NCI-H748 (cell line): Measurements from ENCODE around the gene APOC3.
"Not testable (repeated sequence)": the region's sequence is repeated elsewhere in the genome, so short reads cannot be mapped to it uniquely, and the experiment has no call there.

Experiments
- DNase-seq: peaks from one replicate; lab custom pipeline; 2025; ENCODE audit not compliant: unreplicated experiment; lab: John Stamatoyannopoulos, UW

The APOC3 gene

DNA sequence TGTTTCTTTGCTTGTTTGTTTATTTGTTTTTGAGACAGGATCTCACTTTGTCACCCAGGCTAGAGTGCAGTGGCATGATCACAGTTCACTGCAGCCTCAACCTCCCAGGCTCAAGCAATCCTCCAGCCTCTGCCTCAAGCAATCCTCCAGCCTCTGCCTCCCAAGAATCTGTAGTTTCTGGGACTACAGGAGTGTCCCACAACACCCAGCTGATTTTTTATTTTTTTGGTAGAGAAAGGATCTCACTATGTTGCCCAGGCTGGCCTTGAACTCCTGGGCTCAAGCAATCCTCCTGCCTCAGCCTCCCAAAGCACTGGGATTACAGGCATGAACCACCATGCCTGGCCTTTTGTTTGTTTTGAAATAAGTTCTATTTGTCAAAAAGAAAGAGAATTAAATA lies 28.0 kb upstream of the APOC3 start:
- DNase-seq, result not testable (repeated sequence)

DNA sequence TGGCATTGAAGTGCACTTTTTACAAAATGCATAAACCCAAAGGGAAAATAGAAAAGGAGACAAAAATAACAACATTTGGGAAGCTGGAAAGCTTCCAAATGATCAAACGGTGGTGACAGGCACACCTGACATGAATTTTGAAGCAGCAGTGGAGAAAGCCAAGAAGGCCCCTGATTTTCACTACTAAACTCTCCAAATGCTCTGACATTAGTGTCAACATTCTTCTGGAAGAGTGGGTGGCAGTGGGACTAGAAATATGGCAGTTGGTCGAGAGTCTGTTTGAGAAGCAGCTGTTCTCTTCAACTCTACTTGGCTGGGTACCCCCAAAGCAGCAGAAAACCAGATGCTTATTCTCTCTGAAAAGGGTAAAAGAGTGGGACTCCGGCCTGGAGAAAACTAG lies 25.7 kb upstream of the APOC3 start:
- DNase-seq, result no peak

- no peak for DNase-seq
These were observed 22.0 kb upstream of the APOC3 start for GRCh38 chr11:116807601-116808261.

DNA sequence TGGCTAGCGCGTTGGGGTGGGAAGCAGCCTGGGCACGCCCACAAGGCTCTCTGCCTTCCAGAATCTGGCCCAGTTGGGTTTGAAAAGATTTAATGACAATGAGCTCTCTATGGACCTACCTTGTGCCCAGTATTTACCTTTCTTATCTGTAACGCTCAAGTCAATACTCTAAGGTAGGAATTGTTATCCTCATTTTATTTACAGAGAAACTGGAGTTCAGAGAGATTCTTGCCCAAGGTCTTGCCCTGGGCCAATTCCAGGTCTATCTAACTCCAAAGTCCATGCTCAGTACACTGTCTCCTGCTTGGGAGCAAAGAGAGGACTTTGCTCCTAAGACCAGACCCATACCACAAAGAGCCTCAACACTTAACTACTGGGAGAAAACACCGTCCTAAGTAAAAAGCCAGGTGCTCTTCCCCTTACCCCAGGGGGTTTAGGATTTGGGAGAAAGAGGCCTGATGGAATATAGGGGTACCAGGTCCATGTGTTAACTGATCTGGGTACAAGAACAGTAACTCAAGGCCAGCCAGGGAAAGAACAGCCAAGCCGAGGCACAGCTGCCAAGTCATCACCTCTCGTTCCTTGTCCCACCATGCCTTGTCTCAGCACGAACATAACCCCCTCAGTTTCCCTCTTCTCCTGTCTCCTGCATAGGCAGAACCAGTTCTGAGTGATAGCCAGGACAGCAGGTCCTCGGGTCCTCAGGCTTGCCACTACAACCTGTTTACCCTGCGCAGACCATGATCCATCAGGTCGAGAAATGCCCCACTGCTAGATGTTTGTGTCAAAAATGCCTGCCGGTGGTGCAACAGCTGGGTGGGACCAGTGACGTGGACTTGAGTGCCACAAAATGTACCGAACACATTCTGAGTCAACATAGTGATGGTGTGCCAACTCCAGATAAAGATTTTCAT lies 21.2 kb upstream of the APOC3 start:
- no peak for DNase-seq

DNA sequence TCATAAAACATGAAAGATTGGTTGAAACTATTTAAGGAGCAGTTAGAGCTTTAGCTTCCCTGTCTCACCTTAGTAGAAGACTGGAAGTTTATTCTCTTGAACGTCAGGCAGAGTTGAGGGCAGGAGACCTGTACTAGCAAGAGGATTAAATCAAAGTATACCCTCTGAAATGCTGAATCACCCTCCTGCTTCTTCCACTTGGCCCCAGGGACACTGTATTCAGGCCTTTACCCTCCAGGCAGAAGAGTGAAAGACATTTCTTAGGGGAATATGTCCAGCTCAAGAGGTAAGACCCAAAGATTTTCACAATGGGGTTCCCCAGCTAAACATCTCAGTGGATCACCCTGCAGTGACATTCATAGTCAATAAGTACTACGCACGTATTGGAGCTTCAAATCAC lies 18.5 kb upstream of the APOC3 start:
- no peak for DNase-seq

- no peak for DNase-seq
These were observed 17.6 kb upstream of the APOC3 start for GRCh38 chr11:116812109-116812508.

GRCh38 chr11:116813170-116813569 lies 16.5 kb upstream of the APOC3 start:
- no peak for DNase-seq

DNA sequence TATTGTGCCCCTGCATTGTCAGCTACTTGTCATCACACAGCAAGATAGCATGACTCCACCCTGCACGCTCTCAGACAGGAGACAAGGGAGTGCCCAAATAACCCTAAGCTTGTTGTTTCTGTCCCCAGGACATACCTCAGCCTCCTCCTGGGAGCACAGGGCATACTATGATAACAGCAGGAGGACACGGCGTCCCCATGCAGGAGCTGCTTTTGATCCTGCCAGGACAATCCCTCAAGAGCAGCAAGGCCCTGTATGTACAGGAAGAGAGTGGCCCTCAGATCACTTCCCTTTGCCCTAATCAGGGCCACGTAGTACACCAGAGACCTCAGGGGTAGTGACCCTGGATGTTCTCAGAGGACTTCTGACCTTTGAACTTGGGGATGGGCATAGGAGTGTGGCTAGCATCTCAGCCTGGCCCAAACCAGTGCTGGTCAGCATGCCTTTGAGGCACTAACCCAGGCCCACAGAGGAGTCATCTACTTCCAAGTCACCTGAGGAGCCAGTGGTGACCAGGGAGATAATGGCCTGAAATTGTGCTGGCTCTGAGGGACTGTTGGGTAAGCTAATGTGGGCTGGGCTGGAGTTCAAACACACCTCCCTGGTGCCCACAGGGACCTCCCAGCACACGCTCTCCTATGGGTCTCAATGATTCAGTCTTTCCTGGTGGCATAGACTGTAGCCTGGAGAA lies 15.8 kb upstream of the APOC3 start:
- no peak for DNase-seq

DNA sequence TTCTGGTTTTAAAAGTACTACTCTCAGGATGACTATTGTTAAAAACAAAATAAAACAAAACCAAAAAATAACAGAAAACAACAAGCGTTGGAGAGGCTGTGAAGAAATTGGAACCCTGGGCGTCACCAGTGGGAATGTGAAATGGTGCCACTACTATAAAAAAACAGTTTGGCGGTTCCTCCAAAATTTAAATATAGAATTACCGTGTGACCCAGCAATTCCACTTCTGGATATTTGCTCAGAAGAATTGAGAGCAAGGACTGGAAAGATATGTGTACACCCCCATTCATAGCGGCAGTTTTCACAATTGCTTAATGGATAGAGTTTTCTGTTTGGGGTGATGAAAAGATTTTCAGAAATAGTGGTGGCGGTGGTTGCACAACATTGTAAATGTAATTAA lies 15.2 kb upstream of the APOC3 start:
- no peak for DNase-seq

- DNase-seq, result no peak
These were observed 10.7 kb upstream of the APOC3 start for GRCh38 chr11:116819049-116819448.

- DNase-seq, result no peak
These were observed 8.4 kb upstream of the APOC3 start for GRCh38 chr11:116821050-116821918.

DNA sequence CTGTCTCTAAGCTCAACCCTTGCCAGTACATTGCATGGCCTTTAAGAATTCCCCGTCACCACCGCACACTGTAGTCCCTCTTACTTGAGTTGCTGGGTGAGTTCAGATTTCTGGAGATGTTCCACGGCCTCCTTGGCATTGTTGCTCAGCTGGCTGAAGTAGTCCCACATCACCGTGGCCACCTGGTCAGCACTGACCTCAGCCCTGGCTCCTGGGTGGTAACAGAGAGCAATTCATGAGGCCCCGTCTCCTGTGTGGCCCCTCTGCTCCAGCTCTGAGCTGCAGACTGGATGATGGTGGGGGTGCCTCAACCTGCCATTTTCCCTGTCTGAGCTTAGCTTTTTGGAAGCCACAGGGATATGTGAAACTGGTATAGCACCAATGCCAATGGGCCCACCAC lies 7.1 kb upstream of the APOC3 start:
- DNase-seq, result no peak

GRCh38 chr11:116823031-116823843 lies 6.5 kb upstream of the APOC3 start, which contains the start of gene APOA4:
Gene APOA4 (minus strand): TSS chr11:116823304. CDS start chr11:116823191, 113 bp downstream.
- no peak for DNase-seq

- no peak for DNase-seq
These were observed 4.3 kb upstream of the APOC3 start for GRCh38 chr11:116825434-116825833.

- DNase-seq, result no peak
These were observed 3.6 kb upstream of the APOC3 start for GRCh38 chr11:116825854-116826750.

- DNase-seq, result no peak
These were observed 2.8 kb upstream of the APOC3 start for GRCh38 chr11:116826751-116827431.

DNA sequence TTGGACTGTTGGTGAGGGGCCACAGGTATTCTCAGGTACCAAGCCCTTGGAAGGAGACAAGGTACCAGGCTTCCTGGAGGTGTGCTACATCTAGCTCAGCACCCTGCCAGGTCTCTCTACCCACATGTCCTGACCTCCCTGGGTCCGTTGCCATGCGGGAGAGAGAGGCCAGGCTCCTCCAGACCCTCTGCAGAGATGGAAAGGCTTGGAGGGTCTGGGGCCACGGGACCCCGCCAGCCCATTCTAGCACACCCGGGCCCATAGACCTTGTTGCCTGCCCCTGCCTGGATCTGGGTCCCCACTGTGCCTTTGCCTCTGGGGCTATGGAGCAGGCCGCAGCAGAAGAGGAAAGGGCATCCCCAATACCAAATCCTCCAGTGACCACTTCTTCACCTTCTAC lies 2.2 kb upstream of the APOC3 start:
- DNase-seq, result no peak
